ENCODE measurements around the gene KIF25. TPM values are rescaled to one million over a fixed set of nuclear protein-coding genes. Genes with fewer than 3 reads are reported as not detected.

KIF25 gene
- total and polyA plus RNA-seq, 8 donors, result 0.31 to 0.37 (median 0.33) TPM; not detected in 5

- DNase-seq, result no peak
- Histone ChIP-seq H3K4me1 (peaks cover 0 to 18% (median 8%) of the 10 kb centered on the region in 4 donors), H3K27ac (no peak overlapping the region), H3K4me3 (no peak overlapping the region), H3K27me3 (no peaks in the 10 kb centered on the region), H3K36me3 (no peaks in the 10 kb centered on the region), H3K9me3 (no peaks in the 10 kb centered on the region)
- WGBS, 5 donors, result 89 to 93% (median 90%) methylated on average over 15 to 22 of the region's 22 CpGs
- TF ChIP-seq EP300 (IDR thresholded peaks at IDR 0.05), result no peak
- TF ChIP-seq POLR2AphosphoS5 (IDR thresholded peaks at IDR 0.05), result no peak
- TF ChIP-seq POLR2A (IDR thresholded peaks at IDR 0.05), result no peak
- no peak for TF ChIP-seq CTCF (IDR thresholded peaks at IDR 0.05)
- intact Hi-C loops (cut with DNase I; ENCODE audit: low total_unique reads), result no loop called here
Observed at GRCh38 chr6:168055696-168056489, 58.4 kb downstream of the KIF25 start.

- Histone ChIP-seq H3K9me3 (no peaks in the 10 kb centered on the region), H3K36me3 (no peaks in the 10 kb centered on the region), H3K27ac (no peak overlapping the region), H3K4me3 (no peak overlapping the region), H3K27me3 (no peaks in the 10 kb centered on the region), H3K4me1 (peaks cover 0 to 18% (median 13%) of the 10 kb centered on the region in 4 donors)
- no peak for DNase-seq
- intact Hi-C loops (cut with DNase I; ENCODE audit: low total_unique reads), result no loop called here
- 84 to 93% (median 89%) methylated on average over 20 to 24 of the region's 24 CpGs for WGBS, 5 donors
- no peak for TF ChIP-seq POLR2A (IDR thresholded peaks at IDR 0.05)
- TF ChIP-seq POLR2AphosphoS5 (IDR thresholded peaks at IDR 0.05), result no peak
- no peak for TF ChIP-seq CTCF (IDR thresholded peaks at IDR 0.05)
- no peak for TF ChIP-seq EP300 (IDR thresholded peaks at IDR 0.05)
Observed at GRCh38 chr6:168056892-168057527, 59.5 kb downstream of the KIF25 start.

- Histone ChIP-seq H3K27ac (no peak overlapping the region), H3K27me3 (no peaks in the 10 kb centered on the region), H3K36me3 (no peaks in the 10 kb centered on the region), H3K9me3 (no peaks in the 10 kb centered on the region), H3K4me3 (no peak overlapping the region), H3K4me1 (peaks cover 0 to 18% (median 13%) of the 10 kb centered on the region in 4 donors)
- TF ChIP-seq POLR2AphosphoS5 (IDR thresholded peaks at IDR 0.05) (no peak), EP300 (IDR thresholded peaks at IDR 0.05) (no peak), CTCF (IDR thresholded peaks at IDR 0.05) (no peak), POLR2A (IDR thresholded peaks at IDR 0.05) (no peak)
- WGBS, 5 donors, result 88 to 94% (median 92%) methylated on average over 13 to 14 of the region's 14 CpGs
- no peak for DNase-seq
- intact Hi-C loops (cut with DNase I; ENCODE audit: low total_unique reads), result no loop called here
Observed at GRCh38 chr6:168057836-168058235, 60.4 kb downstream of the KIF25 start.

- intact Hi-C loops (cut with DNase I; ENCODE audit: low total_unique reads), result no loop called here
- no peaks in the 10 kb centered on the region for H3K36me3 ChIP-seq
- 83 to 94% (median 92%) methylated on average over 17 to 30 of the region's 30 CpGs for WGBS, 5 donors
- DNase-seq, result no peak
- no peak for TF ChIP-seq EP300 (IDR thresholded peaks at IDR 0.05)
- no peak for TF ChIP-seq POLR2A (IDR thresholded peaks at IDR 0.05)
- TF ChIP-seq CTCF (IDR thresholded peaks at IDR 0.05), result no peak
- TF ChIP-seq POLR2AphosphoS5 (IDR thresholded peaks at IDR 0.05), result no peak
- H3K27ac ChIP-seq, result no peak overlapping the region
- no peaks in the 10 kb centered on the region for H3K27me3 ChIP-seq
- no peak overlapping the region for H3K4me3 ChIP-seq
- H3K9me3 ChIP-seq, result no peaks in the 10 kb centered on the region
- peaks cover 0 to 18% (median 13%) of the 10 kb centered on the region in 4 donors for H3K4me1 ChIP-seq
Observed at GRCh38 chr6:168058691-168059551, 61.5 kb downstream of the KIF25 start.
